Endodermal cell (in vitro differentiated cells): Measurements from ENCODE around the gene AFTPH. TPM values are rescaled to one million over a fixed set of nuclear protein-coding genes. Genes with fewer than 3 reads are reported as not detected.
A peak's percentile ranks its signal among the peaks of the same experiment; 100 is the strongest.

Experiments used
- DNase-seq: peaks from one replicate; pipeline ENCODE4 v3.0.0-alpha.2; 2017
- H3K27ac ChIP-seq: 2 replicates; pipeline ENCODE4 v1.5.1; 2013; ENCODE audit warnings: mild to moderate bottlenecking, low read depth, low read length, moderate library complexity
- H3K27me3 ChIP-seq: 2 replicates; pipeline ENCODE4 v1.6.1; 2013; ENCODE audit warnings: mild to moderate bottlenecking, low read length, moderate library complexity; ENCODE audit not compliant: insufficient read depth, control insufficient read depth, poor library complexity, severe bottlenecking
- H3K36me3 ChIP-seq: 2 replicates; pipeline ENCODE4 v1.7.0; 2013; ENCODE audit warnings: mild to moderate bottlenecking, low read length, moderate library complexity; ENCODE audit not compliant: control insufficient read depth, insufficient read depth
- H3K4me1 ChIP-seq: one replicate; pipeline ENCODE4 v1.7.0; 2013; ENCODE audit warnings: low read length; ENCODE audit not compliant: control insufficient read depth, insufficient read depth
- H3K4me3 ChIP-seq: 2 replicates; pipeline ENCODE4 v1.5.1; 2013; ENCODE audit warnings: mild to moderate bottlenecking, low read length, moderate library complexity
- H3K9ac ChIP-seq: 2 replicates; pipeline ENCODE4 v1.6.1; 2013; ENCODE audit warnings: mild to moderate bottlenecking, low read length, moderate library complexity; ENCODE audit not compliant: poor library complexity, severe bottlenecking; ENCODE audit errors: extremely low read depth
- H3K9me3 ChIP-seq: 2 replicates; pipeline ENCODE4 v1.6.1; 2013; ENCODE audit warnings: mild to moderate bottlenecking, low read length, moderate library complexity; ENCODE audit not compliant: control insufficient read depth
- H3K27ac Mint-ChIP-seq: 2 replicates; pipeline ENCODE4 v1.8.0; 2020; ENCODE audit warnings: mixed read lengths
- H3K27me3 Mint-ChIP-seq: 2 replicates; pipeline ENCODE4 v1.8.0; 2021; ENCODE audit warnings: mild to moderate bottlenecking, mixed read lengths; ENCODE audit not compliant: insufficient read depth
- H3K36me3 Mint-ChIP-seq: 2 replicates; pipeline ENCODE4 v1.8.0; 2020; ENCODE audit warnings: low read depth, mixed read lengths
- H3K4me1 Mint-ChIP-seq: 2 replicates; pipeline ENCODE4 v1.8.0; 2020; ENCODE audit warnings: mixed read lengths
- H3K4me3 Mint-ChIP-seq: 2 replicates; pipeline ENCODE4 v1.8.0; 2020; ENCODE audit warnings: mild to moderate bottlenecking, moderate library complexity, mixed read lengths
- H3K9me3 Mint-ChIP-seq: 2 replicates; pipeline ENCODE4 v1.8.0; 2020; ENCODE audit warnings: mild to moderate bottlenecking, mixed read lengths
- WGBS, 2 experiments: methylation state at CpG; one replicate each; pipeline versions ENCODE4 v1.1.5 to v1.1.7; 2013; ENCODE audit warnings: missing lambda C conversion rate in 2 of 2, mixed read lengths in 1 of 2; ENCODE audit not compliant: insufficient coverage in 1 of 2, insufficient read length in 1 of 2; 5-methylcytosine and 5-hydroxymethylcytosine counted together
- total RNA-seq, 2 donors: library from RNA; stranded (reverse); fragmentation: NEBNext Ultra II Directional in 1 of 2; extraction: Animal tissue kit (Norgen Biotek cat#: 25700) in 1 of 2; gene quantifications; 2 replicates in 1 of 2; 3 replicates in 1 of 2; pipeline ENCODE4 v1.2.1, GENCODE V29; 2021
- TF ChIP-seq, protein P1 (sequence below): fragments of 200-600 bp; sonication (generic); conservative IDR thresholded peaks from 2 replicates; pipeline ENCODE4 v1.5.0; 2021; ENCODE audit warnings: antibody characterized with exemption, mild to moderate bottlenecking

The AFTPH gene
- total RNA-seq, 2 donors from 2014 or later, result 13.7 to 21.5 TPM

DNA sequence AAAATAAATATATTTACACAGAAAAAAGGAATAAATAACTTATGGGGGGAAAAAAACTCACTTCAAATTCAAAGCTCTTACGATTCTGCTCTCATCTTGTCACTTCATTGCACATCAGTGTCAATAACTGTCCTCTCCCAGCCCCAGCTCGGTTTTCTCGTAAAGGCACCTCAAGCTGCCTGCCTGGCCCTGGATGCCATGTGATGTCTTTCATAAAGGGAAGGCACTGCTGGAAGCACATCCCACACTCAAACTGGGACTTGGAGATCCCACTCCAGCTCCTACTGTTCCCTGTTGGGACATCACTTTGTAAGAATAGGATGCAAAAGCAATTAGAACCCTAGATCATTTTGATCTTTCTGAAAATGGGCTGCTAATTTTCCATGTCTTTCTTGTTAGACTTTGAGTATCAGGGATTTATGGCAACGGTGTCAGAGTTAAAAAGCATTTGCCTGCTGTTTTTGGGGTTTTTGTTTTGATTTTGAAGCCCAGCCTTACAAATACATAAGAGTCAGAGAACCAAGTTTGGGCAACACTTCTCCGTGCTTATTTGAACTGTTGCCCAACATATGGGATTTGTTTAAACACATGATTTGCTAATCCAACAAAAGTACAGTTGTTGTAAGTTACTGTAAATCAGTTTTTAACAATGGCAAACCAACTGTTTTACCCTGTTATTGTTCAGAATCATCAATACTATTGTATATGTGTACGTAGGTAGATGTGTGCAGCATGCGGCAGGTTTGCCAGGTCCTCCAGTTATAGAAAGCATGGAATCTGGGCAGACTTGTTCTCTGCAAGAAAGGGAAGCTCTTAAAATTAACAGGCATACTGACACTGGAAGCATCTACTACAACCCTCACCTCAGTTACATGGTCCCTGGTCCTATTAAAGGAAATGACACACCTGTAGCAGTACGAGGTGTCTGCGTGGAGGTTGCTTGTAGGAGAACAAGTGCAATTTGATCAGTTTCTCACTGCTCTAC is 109.0 kb downstream of the AFTPH start:
- DNase-seq, result peak; percentile 48
- TF ChIP-seq, protein P1, sequence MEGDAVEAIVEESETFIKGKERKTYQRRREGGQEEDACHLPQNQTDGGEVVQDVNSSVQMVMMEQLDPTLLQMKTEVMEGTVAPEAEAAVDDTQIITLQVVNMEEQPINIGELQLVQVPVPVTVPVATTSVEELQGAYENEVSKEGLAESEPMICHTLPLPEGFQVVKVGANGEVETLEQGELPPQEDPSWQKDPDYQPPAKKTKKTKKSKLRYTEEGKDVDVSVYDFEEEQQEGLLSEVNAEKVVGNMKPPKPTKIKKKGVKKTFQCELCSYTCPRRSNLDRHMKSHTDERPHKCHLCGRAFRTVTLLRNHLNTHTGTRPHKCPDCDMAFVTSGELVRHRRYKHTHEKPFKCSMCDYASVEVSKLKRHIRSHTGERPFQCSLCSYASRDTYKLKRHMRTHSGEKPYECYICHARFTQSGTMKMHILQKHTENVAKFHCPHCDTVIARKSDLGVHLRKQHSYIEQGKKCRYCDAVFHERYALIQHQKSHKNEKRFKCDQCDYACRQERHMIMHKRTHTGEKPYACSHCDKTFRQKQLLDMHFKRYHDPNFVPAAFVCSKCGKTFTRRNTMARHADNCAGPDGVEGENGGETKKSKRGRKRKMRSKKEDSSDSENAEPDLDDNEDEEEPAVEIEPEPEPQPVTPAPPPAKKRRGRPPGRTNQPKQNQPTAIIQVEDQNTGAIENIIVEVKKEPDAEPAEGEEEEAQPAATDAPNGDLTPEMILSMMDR, result no peak
- no peak overlapping the region for H3K27ac ChIP-seq
- no peak overlapping the region for H3K4me3 Mint-ChIP-seq
- no peak overlapping the region for H3K27ac Mint-ChIP-seq
- no peak overlapping the region for H3K9ac ChIP-seq
- H3K4me1 Mint-ChIP-seq, result peaks cover 40% of the 10 kb centered on the region
- H3K27me3 Mint-ChIP-seq, result no peaks in the 10 kb centered on the region
- H3K9me3 Mint-ChIP-seq, result no peaks in the 10 kb centered on the region
- peaks cover 62% of the 10 kb centered on the region for H3K36me3 ChIP-seq
- peaks cover 30% of the 10 kb centered on the region for H3K36me3 Mint-ChIP-seq
- WGBS, 2 experiments, result 90 to 92% methylated on average over 5 to 9 of the region's 9 CpGs
- no peak overlapping the region for H3K4me3 ChIP-seq
- no peaks in the 10 kb centered on the region for H3K9me3 ChIP-seq
- H3K27me3 ChIP-seq, result no peaks in the 10 kb centered on the region
- peaks cover 3% of the 10 kb centered on the region for H3K4me1 ChIP-seq

DNA sequence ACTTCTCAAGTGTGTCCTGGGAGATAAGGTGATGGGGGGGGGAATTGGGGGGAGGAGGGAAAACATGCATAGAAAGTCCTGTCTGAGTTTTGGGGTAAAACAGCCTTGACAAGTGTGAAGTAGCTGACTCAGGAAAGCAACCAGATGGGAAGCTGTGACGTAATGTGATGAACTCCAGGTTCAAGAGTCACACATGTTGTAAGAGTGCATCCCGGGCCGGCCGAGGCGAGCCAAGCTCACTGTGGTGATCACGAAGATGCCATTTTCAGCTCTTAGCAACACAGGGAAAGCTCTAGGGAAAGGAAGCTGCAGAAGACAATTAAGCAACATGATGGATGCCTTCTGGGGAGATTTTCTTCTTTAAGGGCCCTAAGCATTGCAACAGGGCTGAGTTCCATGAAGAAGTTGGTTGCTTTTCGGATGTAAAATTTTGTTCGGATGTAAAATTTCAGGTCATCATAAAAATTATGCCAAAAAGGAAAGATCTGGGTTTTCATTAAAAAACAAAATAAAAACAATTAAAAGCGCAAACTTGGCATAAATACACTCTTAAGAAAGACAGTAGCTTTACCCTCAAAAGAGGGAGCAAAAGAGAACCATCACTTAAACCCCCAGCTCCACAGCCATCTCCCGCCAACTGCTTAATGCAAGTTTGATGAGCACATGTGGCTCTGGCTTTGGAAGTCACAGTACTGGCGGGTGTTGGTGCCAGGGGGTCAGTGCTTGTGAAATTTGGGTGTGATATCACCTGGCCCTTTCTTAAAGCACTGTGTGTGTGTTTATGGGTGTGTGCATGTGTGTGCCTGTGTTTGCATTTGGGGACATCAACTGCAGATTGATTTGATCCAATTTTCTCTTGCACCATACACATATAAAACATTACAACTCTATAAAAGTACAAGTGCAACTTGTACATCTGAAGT is 110.5 kb downstream of the AFTPH start:
- Mint-ChIP-seq H3K9me3 (no peaks in the 10 kb centered on the region), H3K27ac (no peak overlapping the region), H3K4me1 (peaks cover 47% of the 10 kb centered on the region), H3K27me3 (no peaks in the 10 kb centered on the region), H3K36me3 (peaks cover 30% of the 10 kb centered on the region), H3K4me3 (no peak overlapping the region)
- Histone ChIP-seq H3K9ac (no peak overlapping the region), H3K4me1 (peaks cover 8% of the 10 kb centered on the region), H3K36me3 (peaks cover 62% of the 10 kb centered on the region), H3K4me3 (no peak overlapping the region), H3K27me3 (no peaks in the 10 kb centered on the region), H3K9me3 (no peaks in the 10 kb centered on the region), H3K27ac (peak overlapping the region; percentile 65)
- WGBS, 2 experiments, result 87 to 94% methylated on average over 8 to 11 of the region's 11 CpGs
- TF ChIP-seq, protein P1, result no peak
- no peak for DNase-seq
